Fibroblast of peridontal ligament (primary cell): ENCODE measurements around the gene C14orf119.

ENCODE experiments used
- DNase-seq: peaks from one replicate; pipeline ENCODE4 v3.0.0-alpha.2; 2010; ENCODE audit errors: extremely low read depth

The C14orf119 gene

GRCh38 chr14:23095196-23096108 is at the start of gene C14orf119:
Gene C14orf119 (plus strand): TSS chr14:23095505. CDS start chr14:23097659, 2,154 bp downstream.
- DNase-seq: peak; percentile 100

- no peak for DNase-seq
These were observed 48.2 kb upstream of the C14orf119 start for GRCh38 chr14:23047034-23047634.

GRCh38 chr14:23047751-23048693 is 47.3 kb upstream of the C14orf119 start:
- no peak for DNase-seq

- DNase-seq: no peak
These were observed 46.3 kb upstream of the C14orf119 start for GRCh38 chr14:23049011-23049410.

- DNase-seq: no peak
These were observed 43.9 kb upstream of the C14orf119 start for GRCh38 chr14:23051141-23052057.

- DNase-seq: no peak
These were observed 43.1 kb upstream of the C14orf119 start for GRCh38 chr14:23052182-23052623.

GRCh38 chr14:23052671-23053070 is 42.6 kb upstream of the C14orf119 start:
- DNase-seq: no peak

- DNase-seq: no peak
These were observed 41.9 kb upstream of the C14orf119 start for GRCh38 chr14:23053426-23053825.

GRCh38 chr14:23054000-23054811 is 41.1 kb upstream of the C14orf119 start:
- no peak for DNase-seq

GRCh38 chr14:23055147-23055550 is 40.2 kb upstream of the C14orf119 start:
- no peak for DNase-seq

- DNase-seq: no peak
These were observed 39.6 kb upstream of the C14orf119 start for GRCh38 chr14:23055621-23056144.

GRCh38 chr14:23056145-23056955 is 39.0 kb upstream of the C14orf119 start:
- DNase-seq: peak; percentile 56

GRCh38 chr14:23056956-23057756 is 38.1 kb upstream of the C14orf119 start, which contains the start of gene CDH24:
Gene CDH24 (minus strand): TSS chr14:23057520. CDS start chr14:23055733, 1,787 bp downstream.
- peak; percentile 43 for DNase-seq

- DNase-seq: peak; percentile 76
These were observed 37.3 kb upstream of the C14orf119 start for GRCh38 chr14:23057757-23058653.

GRCh38 chr14:23058654-23059504 is 36.4 kb upstream of the C14orf119 start:
- DNase-seq: no peak
